Activated T-helper 1 cell treated with Interleukin-2 at 50 U/mL for 16 hours (primary cell): Measurements from ENCODE around the gene PCDHB7.
"Not testable (repeated sequence)": the region's sequence is repeated elsewhere in the genome, so short reads cannot be mapped to it uniquely, and the experiment has no call there.

Experiments
- DNase-seq: peaks from one replicate; pipeline ENCODE4 v3.0.0-alpha.2; 2020; ENCODE audit warnings: low read depth

Gene PCDHB7

DNA sequence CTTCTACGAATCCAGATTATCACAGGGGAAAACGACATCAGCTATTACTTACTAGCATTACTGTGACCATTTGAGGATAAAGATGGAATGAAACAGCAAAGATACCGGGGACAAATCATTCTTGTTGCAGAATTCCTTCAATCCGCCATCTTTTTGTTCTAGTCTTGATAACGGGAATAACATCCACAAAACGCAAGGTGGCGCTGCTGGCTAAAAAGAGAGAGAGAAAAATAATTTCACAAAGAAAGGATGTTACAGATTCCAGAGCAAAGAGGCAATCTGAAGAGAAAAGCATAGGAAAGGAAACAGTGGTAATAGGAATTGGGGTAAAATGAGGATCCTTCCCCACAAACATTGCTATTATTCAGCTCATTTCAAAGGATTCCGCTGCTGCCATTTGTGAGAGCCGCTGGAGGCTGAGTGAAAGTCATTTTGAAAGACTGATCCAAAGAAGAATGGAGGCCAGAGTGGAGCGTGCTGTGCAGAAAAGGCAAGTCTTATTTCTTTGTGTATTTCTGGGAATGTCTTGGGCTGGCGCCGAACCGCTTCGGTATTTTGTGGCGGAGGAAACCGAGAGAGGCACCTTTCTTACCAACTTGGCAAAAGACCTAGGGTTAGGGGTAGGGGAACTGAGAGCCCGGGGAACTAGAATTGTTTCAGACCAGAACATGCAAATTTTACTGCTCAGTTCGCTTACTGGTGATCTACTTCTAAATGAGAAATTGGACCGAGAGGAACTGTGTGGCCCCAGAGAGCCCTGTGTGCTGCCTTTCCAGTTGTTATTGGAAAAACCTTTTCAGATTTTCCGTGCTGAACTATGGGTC lies at the start of gene PCDHB7:
Gene PCDHB7, plus strand, starts transcription at position 264 of the 824 bp plus-strand sequence. Its CDS starts 192 bp downstream, at position 456.
- no peak for DNase-seq

DNA sequence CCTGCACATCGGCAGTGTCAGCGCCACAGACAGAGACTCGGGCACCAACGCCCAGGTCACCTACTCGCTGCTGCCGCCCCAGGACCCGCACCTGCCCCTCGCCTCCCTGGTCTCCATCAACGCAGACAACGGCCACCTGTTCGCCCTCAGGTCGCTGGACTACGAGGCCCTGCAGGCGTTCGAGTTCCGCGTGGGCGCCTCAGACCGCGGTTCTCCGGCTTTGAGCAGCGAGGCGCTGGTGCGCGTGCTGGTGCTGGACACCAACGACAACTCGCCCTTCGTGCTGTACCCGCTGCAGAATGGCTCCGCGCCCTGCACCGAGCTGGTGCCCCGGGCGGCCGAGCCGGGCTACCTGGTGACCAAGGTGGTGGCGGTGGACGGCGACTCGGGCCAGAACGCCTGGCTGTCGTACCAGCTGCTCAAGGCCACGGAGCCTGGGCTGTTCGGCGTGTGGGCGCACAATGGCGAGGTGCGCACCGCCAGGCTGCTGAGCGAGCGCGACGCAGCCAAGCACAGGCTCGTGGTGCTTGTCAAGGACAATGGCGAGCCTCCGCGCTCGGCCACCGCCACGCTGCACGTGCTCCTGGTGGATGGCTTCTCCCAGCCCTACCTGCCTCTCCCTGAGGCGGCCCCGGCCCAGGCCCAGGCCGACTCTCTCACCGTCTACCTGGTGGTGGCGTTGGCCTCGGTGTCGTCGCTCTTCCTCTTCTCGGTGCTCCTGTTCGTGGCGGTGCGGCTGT lies 48.9 kb upstream of the PCDHB7 start:
- not testable (repeated sequence) for DNase-seq

DNA sequence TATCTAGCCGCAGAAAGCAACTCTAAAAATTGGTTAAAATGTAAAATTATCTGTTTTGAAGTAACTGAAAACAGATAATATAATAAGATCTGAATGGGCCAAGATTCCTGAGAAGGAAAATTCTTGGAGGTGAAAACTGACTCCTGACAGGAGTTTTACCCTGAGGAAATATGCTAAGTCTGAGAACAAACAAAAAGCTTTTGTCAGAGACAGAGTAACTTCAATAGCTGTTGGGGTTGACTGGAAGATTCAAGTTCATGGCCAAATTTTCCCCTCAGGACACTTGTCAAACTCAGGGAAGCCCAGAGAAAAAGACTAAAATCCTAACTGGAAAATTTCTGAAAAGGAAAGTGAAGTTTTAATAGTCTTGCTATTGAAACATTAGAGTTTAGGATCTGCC lies 45.1 kb upstream of the PCDHB7 start:
- no peak for DNase-seq

DNA sequence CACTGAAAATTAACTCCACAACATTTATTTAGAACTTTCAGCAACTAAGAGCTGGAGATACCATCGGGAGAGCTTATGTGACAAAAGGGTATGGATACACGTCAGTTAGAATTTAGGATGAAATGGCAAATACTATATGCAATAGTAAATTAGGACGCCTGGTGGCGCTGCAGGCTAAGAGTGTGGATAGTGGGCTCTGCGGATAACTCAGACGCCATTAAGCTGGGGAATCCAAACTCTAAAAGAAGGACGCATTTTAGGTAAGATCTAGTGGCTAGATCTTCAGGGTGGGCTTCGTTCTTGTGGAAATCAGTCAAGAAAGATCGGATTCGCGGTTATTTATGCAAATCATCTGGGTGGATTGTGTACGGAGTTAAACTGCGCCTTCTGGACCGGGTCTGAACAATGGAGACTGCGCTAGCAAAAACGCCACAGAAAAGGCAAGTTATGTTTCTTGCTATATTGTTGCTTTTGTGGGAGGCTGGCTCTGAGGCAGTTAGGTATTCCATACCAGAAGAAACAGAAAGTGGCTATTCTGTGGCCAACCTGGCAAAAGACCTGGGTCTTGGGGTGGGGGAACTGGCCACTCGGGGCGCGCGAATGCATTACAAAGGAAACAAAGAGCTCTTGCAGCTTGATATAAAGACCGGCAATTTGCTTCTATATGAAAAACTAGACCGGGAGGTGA lies 37.3 kb upstream of the PCDHB7 start, which contains the start of gene PCDHB5:
Gene PCDHB5, plus strand, starts transcription at position 177 of the 688 bp plus-strand sequence. Its CDS starts 229 bp downstream, at position 406.
- no peak for DNase-seq

DNA sequence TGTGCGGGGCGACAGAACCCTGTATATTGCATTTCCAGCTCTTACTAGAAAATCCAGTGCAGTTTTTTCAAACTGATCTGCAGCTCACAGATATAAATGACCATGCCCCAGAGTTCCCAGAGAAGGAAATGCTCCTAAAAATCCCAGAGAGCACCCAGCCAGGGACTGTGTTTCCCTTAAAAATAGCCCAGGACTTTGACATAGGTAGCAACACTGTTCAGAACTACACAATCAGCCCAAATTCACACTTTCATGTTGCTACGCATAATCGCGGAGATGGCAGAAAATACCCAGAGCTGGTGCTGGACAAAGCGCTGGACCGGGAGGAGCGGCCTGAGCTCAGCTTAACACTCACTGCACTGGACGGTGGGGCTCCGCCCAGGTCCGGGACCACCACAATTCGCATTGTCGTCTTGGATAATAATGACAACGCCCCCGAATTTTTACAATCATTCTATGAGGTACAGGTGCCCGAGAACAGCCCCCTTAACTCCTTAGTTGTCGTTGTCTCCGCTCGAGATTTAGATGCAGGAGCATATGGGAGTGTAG lies 36.7 kb upstream of the PCDHB7 start:
- DNase-seq, result no peak

DNA sequence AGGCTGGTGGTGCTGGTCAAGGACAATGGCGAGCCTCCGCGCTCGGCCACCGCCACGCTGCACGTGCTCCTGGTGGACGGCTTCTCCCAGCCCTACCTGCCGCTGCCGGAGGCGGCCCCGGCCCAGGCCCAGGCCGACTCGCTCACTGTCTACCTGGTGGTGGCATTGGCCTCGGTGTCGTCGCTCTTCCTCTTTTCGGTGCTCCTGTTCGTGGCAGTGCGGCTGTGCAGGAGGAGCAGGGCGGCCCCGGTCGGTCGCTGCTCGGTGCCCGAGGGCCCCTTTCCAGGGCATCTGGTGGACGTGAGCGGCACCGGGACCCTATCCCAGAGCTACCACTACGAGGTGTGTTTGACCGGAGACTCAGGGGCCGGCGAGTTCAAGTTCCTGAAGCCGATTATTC lies 35.1 kb upstream of the PCDHB7 start:
- DNase-seq, result not testable (repeated sequence)

DNA sequence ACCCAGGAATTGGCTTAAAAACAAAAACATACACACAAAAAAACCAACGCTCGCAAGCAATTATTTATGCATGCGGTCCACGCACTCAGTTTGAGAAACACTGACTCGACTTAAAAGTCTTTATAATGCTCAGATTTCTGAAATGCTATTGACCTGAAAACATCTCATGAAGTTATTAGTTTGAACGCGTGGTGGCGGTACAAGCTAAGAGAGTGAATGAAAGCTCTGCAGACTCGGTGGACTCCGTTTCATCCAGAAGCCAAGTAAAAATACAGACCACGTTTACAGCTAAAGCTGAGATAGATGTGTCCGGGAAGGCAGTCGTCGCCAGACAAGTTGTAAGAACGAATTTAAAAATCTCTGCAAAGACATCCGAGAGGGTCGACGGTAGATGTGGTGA lies 22.6 kb upstream of the PCDHB7 start, which contains the start of gene PCDHB6:
Gene PCDHB6, plus strand, starts transcription at position 246 of the 400 bp plus-strand sequence. CDS start 201 bp downstream, outside the sequence.
- no peak for DNase-seq

DNA sequence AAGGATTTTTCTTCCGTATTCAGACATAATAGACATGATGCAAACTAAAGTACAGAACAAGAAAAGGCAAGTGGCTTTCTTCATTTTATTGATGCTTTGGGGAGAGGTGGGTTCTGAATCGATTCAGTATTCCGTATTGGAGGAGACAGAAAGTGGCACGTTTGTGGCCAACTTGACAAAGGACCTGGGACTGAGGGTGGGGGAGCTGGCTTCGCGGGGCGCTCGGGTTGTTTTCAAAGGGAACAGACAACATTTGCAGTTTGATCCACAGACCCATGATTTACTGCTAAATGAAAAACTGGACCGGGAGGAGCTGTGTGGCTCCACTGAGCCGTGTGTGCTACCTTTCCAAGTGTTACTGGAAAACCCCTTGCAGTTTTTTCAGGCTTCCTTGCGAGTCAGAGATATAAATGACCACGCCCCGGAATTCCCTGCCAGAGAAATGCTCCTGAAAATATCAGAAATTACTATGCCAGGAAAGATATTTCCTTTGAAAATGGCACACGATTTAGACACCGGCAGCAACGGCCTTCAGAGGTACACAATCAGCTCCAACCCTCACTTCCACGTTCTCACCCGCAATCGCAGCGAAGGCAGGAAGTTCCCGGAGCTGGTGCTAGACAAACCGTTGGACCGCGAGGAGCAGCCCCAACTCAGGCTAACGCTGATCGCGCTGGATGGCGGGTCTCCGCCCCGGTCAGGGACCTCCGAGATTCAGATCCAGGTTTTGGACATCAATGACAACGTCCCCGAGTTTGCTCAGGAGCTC lies 22.0 kb upstream of the PCDHB7 start:
- no peak for DNase-seq

DNA sequence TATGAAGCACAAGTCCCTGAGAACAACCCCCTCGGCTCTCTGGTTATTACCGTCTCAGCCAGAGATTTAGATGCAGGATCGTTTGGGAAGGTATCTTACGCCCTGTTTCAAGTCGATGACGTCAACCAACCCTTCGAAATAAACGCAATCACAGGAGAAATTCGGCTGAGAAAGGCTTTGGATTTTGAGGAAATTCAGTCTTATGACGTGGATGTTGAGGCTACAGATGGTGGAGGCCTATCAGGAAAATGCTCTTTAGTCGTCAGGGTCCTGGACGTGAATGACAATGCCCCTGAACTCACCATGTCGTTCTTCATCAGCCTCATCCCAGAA lies 21.5 kb upstream of the PCDHB7 start:
- no peak for DNase-seq

DNA sequence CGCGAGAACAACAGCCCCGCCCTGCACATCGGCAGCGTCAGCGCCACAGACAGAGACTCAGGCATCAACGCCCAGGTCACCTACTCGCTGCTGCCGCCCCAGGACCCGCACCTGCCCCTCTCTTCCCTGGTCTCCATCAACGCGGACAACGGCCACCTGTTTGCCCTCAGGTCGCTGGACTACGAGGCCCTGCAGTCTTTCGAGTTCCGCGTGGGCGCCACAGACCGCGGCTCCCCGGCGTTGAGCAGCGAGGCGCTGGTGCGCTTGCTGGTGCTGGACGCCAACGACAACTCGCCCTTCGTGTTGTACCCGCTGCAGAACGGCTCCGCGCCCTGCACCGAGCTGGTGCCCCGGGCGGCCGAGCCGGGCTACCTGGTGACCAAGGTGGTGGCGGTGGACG lies 20.8 kb upstream of the PCDHB7 start:
- not testable (repeated sequence) for DNase-seq

DNA sequence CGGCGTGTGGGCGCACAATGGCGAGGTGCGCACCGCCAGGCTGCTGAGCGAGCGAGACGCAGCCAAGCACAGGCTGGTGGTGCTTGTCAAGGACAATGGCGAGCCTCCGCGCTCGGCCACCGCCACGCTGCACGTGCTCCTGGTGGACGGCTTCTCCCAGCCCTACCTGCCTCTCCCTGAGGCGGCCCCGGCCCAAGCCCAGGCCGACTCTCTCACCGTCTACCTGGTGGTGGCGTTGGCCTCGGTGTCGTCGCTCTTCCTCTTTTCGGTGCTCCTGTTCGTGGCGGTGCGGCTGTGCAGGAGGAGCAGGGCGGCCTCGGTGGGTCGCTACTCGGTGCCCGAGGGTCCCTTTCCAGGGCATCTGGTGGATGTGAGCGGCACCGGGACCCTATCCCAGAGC lies 20.3 kb upstream of the PCDHB7 start:
- DNase-seq, result not testable (repeated sequence)

DNA sequence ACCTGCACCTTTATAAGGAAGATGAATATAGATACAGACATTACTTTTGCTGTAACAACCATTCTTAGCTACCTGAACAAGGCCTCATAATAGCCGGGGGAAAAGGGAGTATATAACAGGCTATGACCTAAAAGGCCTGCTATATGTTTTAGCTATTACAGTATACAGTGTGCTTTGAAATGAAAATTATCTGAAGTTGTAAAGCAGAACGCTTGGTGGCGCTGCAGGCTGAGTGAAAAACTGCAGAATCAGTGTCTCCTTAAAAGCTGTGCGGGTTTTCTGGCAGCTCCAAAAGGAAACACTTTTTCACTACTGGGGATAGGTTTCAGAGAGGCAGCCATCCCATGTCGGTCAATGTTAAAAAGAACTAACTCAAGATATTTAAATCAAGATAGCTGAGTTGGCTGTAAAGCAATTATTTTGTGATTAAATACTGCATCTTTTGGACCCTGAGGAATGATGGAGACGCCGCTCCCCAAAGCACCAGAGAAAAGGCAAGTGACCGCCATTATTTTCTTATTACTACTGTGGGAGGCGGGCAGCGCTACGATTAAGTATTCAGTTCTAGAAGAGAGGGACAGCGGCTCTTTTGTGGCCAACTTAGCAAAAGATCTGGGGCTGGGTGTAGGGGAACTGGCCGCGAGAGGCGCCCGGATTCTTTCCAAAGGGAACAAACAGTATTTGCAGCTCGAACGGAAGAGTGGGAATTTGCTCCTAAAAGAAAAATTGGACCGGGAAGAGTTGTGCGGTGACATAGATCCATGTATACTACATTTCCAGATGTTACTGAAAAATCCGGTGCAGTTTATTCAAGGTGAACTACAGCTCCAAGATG lies 16.7 kb upstream of the PCDHB7 start:
- no peak for DNase-seq

DNA sequence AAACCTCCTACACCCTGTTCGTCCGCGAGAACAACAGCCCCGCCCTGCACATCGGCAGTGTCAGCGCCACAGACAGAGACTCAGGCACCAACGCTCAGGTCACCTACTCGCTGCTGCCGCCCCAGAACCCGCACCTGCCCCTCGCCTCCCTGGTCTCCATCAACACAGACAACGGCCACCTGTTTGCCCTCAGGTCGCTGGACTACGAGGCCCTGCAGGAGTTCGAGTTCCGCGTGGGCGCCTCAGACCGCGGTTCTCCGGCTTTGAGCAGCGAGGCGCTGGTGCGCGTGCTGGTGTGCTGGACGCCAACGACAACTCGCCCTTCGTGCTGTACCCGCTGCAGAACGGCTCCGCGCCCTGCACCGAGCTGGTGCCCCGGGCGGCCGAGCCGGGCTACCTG lies 15.1 kb upstream of the PCDHB7 start:
- not testable (repeated sequence) for DNase-seq

DNA sequence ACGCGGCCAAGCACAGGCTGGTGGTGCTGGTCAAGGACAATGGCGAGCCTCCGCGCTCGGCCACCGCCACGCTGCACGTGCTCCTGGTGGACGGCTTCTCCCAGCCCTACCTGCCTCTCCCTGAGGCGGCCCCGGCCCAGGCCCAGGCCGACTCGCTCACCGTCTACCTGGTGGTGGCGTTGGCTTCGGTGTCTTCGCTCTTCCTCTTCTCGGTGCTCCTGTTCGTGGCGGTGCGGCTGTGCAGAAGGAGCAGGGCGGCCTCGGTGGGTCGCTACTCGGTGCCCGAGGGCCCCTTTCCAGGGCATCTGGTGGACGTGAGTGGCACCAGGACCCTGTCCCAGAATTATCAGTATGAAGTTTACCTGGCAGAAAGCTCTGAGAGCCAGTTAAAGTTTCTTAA lies 14.5 kb upstream of the PCDHB7 start:
- DNase-seq, result not testable (repeated sequence)

DNA sequence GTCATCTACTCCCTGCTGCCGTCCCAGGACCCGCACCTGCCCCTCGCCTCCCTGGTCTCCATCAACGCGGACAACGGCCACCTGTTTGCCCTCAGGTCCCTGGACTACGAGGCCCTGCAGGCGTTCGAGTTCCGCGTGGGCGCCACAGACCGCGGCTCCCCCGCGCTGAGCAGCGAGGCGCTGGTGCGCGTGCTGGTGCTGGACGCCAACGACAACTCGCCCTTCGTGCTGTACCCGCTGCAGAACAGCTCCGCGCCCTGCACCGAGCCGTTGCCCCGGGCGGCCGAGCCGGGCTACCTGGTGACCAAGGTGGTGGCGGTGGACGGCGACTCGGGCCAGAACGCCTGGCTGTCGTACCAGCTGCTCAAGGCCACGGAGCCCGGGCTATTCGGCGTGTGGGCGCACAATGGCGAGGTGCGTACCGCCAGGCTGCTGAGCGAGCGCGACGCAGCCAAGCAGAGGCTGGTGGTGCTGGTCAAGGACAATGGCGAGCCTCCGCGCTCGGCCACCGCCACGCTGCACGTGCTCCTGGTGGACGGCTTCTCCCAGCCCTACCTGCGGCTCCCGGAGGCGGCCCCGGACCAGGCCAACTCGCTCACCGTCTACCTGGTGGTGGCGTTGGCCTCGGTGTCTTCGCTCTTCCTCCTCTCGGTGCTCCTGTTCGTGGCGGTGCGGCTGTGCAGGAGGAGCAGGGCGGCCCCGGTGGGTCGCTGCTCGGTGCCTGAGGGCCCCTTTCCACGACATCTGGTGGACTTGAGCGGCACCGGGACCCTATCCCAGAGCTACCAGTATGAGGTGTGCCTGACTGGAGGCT lies 2.1 kb downstream of the PCDHB7 start:
- not testable (repeated sequence) for DNase-seq

DNA sequence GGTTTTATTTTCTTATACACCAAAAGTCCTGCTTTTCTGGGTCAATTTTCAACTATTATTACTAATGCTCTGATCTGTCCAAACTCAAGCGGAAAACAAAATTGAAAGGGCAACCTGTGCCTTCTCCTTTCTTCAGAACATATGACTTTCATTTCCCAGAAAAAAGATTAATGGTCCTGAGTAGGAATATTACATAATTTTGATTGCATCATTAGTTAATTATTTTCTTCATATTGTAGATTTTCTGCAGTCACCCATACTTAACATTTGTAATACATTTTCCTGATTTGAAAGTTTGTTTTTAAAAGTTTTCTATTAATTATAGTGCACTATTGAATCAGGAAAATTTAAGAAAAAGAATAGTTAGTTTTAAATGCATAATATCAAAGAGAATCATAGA lies 3.5 kb downstream of the PCDHB7 start:
- no peak for DNase-seq

DNA sequence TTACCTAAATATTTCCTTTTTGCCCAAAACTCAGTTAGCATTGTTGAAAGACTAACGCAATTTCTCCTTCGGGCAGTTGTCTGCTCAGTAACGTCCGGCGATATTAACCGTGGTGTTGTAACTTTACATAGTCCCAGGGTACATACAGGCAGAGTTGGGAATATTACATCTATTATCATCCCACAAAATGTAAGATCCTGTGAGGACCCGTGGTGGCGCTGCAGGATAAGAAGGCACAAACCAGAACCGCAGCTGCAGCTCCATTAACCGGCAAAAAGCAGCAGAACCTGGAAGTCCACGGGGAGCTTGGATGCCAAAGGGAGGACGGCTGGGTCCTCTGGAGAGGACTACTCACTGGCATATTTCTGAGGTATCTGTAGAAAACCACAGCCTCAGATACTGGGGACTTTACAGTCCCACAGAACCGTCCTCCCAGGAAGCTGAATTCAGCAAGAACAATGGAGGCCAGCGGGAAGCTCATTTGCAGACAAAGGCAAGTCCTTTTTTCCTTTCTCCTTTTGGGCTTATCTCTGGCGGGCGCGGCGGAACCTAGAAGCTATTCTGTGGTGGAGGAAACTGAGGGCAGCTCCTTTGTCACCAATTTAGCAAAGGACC lies 5.2 kb downstream of the PCDHB7 start, which contains the start of gene PCDHB8:
Gene PCDHB8, plus strand, starts transcription at position 214 of the 615 bp plus-strand sequence. Its CDS starts 245 bp downstream, at position 459.
- DNase-seq, result not testable (repeated sequence)

DNA sequence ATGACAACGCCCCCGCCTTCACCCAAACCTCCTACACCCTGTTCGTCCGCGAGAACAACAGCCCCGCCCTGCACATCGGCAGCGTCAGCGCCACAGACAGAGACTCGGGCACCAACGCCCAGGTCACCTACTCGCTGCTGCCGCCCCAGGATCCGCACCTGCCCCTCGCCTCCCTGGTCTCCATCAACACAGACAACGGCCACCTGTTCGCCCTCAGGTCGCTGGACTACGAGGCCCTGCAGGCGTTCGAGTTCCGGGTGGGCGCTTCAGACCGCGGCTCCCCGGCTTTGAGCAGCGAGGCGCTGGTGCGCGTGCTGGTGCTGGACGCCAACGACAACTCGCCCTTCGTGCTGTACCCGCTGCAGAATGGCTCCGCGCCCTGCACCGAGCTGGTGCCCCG lies 6.9 kb downstream of the PCDHB7 start:
- not testable (repeated sequence) for DNase-seq

DNA sequence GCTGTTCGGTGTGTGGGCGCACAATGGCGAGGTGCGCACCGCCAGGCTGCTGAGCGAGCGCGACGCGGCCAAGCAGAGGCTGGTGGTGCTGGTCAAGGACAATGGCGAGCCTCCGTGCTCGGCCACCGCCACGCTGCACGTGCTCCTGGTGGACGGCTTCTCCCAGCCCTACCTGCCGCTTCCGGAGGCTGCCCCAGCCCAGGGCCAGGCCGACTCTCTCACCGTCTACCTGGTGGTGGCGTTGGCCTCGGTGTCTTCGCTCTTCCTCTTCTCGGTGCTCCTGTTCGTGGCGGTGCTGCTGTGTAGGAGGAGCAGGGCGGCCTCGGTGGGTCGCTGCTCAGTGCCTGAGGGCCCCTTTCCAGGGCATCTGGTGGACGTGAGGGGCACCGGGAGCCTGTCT lies 7.4 kb downstream of the PCDHB7 start:
- not testable (repeated sequence) for DNase-seq
